ENCODE results near the gene SLC5A4. TPM values are rescaled to one million over a fixed set of nuclear protein-coding genes. Genes with fewer than 3 reads are reported as not detected.

Gene SLC5A4
- total RNA-seq, 1 experiment from 2014 or later, result 0.22 TPM

DNA sequence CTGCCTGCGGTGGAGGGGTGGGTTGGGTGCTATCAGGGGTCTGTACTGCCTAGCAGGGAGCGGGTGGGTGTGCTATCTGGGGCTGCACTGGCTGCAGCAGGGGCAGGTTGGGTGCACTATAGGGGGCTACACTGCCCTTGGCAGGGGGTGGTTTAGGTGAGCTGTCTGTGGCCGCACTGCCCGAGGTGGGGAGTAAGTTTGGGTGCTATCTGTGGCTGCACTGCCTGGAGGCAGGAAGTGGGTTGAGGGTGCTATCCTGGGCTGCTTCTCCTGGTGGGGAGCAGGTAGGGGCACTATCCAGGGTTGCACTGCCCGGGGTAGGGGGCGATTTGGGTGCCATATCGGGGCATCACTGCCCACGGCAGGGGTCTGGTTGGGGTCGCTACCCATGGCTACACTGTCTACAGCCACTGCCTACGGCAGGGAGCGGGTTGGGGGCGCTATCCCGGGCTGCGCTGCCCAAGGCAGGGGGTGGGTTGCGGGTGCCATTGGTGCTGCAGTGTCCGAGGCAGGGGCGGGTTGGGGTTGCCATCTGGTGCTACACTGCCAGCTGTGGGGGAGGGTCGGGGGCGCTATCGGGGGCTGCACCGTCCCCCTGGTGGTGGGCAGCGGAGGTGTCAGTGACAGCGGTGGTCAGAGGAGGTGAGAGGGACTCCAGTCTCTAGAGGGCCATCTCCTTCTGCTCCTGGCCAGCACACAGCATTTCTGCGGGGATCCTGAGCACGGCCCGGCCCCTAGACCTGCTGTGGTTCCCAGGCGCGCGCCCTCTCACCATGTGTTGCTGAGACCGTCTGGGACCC, 49.0 kb downstream of the SLC5A4 start (continued):
- TF ChIP-seq, protein P1, sequence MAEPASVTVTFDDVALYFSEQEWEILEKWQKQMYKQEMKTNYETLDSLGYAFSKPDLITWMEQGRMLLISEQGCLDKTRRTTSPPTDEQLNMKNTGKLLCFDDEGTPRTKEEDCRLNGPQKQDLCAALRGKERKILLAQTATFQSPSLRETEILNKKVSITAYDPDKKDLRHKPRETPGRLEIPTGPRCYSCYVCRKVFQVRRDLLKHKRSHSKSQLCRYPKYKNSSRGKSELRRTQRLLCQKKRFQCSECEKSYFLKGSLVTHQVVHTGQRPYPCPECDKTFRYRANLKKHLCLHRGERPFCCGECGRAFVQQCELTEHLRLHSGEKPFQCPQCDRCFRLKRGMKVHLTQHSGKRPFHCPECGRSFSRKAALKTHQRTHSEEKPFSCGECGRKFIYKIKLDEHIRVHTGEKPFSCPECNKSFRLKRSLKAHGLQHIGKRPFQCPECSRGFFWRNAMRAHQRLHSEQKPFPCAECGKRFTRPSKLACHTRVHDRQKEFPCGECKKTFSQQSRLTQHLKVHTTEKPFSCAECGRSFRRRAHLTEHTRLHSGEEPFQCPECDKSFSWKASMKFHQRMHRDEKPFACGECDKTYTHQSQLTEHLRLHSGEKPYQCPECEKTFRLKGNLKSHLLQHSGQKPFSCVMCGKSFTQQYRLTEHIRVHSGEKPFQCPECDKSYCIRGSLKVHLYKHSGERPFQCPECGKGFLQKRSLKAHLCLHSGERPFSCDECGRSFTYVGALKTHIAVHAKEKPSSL (CRISPR knock-in tag; conservative IDR thresholded peaks at IDR 0.05), result no peak
- TF ChIP-seq ZNF396 (CRISPR knock-in tag; IDR thresholded peaks at IDR 0.05; ENCODE audit: borderline replicate concordance) (no peak), HMGA2 (CRISPR knock-in tag; IDR thresholded peaks at IDR 0.05) (no peak)
- TF ChIP-seq, protein P2, sequence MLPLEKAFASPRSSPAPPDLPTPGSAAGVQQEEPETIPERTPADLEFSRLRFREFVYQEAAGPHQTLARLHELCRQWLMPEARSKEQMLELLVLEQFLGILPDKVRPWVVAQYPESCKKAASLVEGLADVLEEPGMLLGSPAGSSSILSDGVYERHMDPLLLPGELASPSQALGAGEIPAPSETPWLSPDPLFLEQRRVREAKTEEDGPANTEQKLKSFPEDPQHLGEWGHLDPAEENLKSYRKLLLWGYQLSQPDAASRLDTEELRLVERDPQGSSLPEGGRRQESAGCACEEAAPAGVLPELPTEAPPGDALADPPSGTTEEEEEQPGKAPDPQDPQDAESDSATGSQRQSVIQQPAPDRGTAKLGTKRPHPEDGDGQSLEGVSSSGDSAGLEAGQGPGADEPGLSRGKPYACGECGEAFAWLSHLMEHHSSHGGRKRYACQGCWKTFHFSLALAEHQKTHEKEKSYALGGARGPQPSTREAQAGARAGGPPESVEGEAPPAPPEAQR (CRISPR knock-in tag; IDR thresholded peaks at IDR 0.05), result no peak
- TF ChIP-seq, protein P3, sequence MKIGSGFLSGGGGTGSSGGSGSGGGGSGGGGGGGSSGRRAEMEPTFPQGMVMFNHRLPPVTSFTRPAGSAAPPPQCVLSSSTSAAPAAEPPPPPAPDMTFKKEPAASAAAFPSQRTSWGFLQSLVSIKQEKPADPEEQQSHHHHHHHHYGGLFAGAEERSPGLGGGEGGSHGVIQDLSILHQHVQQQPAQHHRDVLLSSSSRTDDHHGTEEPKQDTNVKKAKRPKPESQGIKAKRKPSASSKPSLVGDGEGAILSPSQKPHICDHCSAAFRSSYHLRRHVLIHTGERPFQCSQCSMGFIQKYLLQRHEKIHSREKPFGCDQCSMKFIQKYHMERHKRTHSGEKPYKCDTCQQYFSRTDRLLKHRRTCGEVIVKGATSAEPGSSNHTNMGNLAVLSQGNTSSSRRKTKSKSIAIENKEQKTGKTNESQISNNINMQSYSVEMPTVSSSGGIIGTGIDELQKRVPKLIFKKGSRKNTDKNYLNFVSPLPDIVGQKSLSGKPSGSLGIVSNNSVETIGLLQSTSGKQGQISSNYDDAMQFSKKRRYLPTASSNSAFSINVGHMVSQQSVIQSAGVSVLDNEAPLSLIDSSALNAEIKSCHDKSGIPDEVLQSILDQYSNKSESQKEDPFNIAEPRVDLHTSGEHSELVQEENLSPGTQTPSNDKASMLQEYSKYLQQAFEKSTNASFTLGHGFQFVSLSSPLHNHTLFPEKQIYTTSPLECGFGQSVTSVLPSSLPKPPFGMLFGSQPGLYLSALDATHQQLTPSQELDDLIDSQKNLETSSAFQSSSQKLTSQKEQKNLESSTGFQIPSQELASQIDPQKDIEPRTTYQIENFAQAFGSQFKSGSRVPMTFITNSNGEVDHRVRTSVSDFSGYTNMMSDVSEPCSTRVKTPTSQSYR (CRISPR knock-in tag; IDR thresholded peaks at IDR 0.05), result no peak
- TF ChIP-seq, protein P4, sequence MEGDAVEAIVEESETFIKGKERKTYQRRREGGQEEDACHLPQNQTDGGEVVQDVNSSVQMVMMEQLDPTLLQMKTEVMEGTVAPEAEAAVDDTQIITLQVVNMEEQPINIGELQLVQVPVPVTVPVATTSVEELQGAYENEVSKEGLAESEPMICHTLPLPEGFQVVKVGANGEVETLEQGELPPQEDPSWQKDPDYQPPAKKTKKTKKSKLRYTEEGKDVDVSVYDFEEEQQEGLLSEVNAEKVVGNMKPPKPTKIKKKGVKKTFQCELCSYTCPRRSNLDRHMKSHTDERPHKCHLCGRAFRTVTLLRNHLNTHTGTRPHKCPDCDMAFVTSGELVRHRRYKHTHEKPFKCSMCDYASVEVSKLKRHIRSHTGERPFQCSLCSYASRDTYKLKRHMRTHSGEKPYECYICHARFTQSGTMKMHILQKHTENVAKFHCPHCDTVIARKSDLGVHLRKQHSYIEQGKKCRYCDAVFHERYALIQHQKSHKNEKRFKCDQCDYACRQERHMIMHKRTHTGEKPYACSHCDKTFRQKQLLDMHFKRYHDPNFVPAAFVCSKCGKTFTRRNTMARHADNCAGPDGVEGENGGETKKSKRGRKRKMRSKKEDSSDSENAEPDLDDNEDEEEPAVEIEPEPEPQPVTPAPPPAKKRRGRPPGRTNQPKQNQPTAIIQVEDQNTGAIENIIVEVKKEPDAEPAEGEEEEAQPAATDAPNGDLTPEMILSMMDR (IDR thresholded peaks at IDR 0.05), result peak; percentile 28; the same call in 1 of the 2 replicates

DNA sequence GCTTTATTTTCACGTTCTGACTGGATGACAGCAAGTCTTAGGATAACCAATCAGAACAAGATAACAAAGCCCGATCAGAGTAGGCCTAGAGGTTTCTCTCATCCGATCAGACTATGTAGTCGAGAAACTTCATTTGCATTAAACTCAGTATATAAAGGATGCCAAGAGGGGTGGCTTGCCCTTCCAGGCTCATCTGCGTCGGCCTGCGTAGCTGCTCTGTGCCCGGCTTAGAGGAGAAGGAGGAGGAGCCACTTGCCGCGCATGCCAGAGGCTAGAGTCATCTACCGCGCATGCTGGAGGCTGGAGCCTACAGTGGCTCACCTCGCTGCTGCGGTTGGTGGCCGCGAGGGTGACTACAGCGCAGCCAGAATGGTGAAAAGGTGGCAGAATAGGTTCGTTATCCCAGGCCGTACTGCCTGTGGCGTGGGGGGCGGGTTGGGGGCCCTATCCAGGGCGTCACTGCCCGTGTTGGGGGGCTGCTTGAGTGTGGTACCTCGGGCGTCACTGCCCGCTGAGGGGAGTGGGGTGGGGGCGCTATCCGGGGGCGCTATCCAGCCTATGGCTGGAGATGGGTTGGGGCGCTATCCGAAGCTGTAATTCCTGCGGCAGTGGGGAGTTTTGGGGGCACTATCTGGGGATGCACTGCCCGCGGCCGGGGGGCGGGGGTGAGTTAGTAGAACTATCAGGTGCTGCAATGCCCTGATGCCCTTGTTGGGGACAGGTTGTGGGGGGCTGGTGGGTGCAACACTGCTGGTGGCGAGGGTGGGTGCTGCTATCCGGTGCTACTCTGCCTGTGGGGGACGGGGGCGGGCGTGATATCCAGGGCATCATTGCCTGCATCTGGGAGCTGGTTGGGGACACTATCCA, 50.1 kb downstream of the SLC5A4 start, which contains the start of gene RFPL2:
Gene RFPL2 (minus strand): TSS at position 218 of the 867 bp plus-strand sequence. CDS start 2,622 bp downstream, outside the sequence.
- Mint-ChIP-seq H3K4me3 (peak within 1 kb of the TSS; percentile 82), H3K9me3 (no peaks in the 10 kb centered on the region), H3K27ac (no peak within 1 kb of the TSS), H3K4me1 (peaks cover 57% of the 10 kb centered on the region), H3K27me3 (ENCODE audit: low read depth) (peaks cover 60% of the 10 kb centered on the region), H3K36me3 (no peaks in the 10 kb centered on the region; the same call in 1 of the 2 replicates)
- TF ChIP-seq ZNF138 (CRISPR knock-in tag; conservative IDR thresholded peaks at IDR 0.05) (0 out of 2 replicates have a peak, but pooled peaks have one; percentile 35), PRRX2 (CRISPR knock-in tag; IDR thresholded peaks at IDR 0.05) (no peak), NFE2L1 (CRISPR knock-in tag; IDR thresholded peaks at IDR 0.05) (0 out of 2 replicates have a peak, but pooled peaks have one; percentile 42), NFYB (CRISPR knock-in tag; conservative IDR thresholded peaks at IDR 0.05; ENCODE audit: low read depth) (no peak), FOXK1 (CRISPR knock-in tag; IDR thresholded peaks at IDR 0.05) (peak; percentile 62; the same call in 1 of the 2 replicates), SP1 (CRISPR knock-in tag; conservative IDR thresholded peaks at IDR 0.05) (0 out of 2 replicates have a peak, but pooled peaks have one; percentile 15), ETV6 (CRISPR knock-in tag; IDR thresholded peaks at IDR 0.05) (peak; percentile 83; the same call in 1 of the 2 replicates)
- TF ChIP-seq, protein P5, sequence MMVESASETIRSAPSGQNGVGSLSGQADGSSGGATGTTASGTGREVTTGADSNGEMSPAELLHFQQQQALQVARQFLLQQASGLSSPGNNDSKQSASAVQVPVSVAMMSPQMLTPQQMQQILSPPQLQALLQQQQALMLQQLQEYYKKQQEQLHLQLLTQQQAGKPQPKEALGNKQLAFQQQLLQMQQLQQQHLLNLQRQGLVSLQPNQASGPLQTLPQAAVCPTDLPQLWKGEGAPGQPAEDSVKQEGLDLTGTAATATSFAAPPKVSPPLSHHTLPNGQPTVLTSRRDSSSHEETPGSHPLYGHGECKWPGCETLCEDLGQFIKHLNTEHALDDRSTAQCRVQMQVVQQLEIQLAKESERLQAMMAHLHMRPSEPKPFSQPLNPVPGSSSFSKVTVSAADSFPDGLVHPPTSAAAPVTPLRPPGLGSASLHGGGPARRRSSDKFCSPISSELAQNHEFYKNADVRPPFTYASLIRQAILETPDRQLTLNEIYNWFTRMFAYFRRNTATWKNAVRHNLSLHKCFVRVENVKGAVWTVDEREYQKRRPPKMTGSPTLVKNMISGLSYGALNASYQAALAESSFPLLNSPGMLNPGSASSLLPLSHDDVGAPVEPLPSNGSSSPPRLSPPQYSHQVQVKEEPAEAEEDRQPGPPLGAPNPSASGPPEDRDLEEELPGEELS (CRISPR knock-in tag; IDR thresholded peaks at IDR 0.05), result peak; percentile 87
- TF ChIP-seq, protein P6, sequence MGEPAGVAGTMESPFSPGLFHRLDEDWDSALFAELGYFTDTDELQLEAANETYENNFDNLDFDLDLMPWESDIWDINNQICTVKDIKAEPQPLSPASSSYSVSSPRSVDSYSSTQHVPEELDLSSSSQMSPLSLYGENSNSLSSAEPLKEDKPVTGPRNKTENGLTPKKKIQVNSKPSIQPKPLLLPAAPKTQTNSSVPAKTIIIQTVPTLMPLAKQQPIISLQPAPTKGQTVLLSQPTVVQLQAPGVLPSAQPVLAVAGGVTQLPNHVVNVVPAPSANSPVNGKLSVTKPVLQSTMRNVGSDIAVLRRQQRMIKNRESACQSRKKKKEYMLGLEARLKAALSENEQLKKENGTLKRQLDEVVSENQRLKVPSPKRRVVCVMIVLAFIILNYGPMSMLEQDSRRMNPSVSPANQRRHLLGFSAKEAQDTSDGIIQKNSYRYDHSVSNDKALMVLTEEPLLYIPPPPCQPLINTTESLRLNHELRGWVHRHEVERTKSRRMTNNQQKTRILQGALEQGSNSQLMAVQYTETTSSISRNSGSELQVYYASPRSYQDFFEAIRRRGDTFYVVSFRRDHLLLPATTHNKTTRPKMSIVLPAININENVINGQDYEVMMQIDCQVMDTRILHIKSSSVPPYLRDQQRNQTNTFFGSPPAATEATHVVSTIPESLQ (CRISPR knock-in tag; IDR thresholded peaks at IDR 0.05), result no peak
- TF ChIP-seq, protein P7, sequence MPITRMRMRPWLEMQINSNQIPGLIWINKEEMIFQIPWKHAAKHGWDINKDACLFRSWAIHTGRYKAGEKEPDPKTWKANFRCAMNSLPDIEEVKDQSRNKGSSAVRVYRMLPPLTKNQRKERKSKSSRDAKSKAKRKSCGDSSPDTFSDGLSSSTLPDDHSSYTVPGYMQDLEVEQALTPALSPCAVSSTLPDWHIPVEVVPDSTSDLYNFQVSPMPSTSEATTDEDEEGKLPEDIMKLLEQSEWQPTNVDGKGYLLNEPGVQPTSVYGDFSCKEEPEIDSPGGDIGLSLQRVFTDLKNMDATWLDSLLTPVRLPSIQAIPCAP (CRISPR knock-in tag; IDR thresholded peaks at IDR 0.05), result 0 out of 2 replicates have a peak, but pooled peaks have one; percentile 41
- TF ChIP-seq, protein P8, sequence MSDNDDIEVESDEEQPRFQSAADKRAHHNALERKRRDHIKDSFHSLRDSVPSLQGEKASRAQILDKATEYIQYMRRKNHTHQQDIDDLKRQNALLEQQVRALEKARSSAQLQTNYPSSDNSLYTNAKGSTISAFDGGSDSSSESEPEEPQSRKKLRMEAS (CRISPR knock-in tag; IDR thresholded peaks at IDR 0.05), result peak; percentile 76; the same call in 1 of the 2 replicates
- DNase-seq (ENCODE audit: low spot score), result peak; percentile 80
- peak; percentile 72 for ATAC-seq
- ChIA-PET CTCF (interaction anchor here (0.6 to 3.2 kb wide), 11 partner anchors 11 to 234 kb away, joined by 3 to 16 read pairs (median 4); no protein-coding TSS in a partner anchor), POLR2A (no interaction called here)

All from WTC11 (cell line).